ENCODE results near the gene ATAD3C. TPM values are rescaled to one million over a fixed set of nuclear protein-coding genes. Genes with fewer than 3 reads are reported as not detected.

The ATAD3C gene
- total RNA-seq, result 0.05 TPM

GRCh38 chr1:1449099-1449739 lies at the start of gene ATAD3C:
Gene ATAD3C (plus strand): TSS chr1:1449689. CDS start chr1:1450684, 995 bp downstream.

GRCh38 chr1:1406821-1407635 lies 42.5 kb upstream of the ATAD3C start, which contains the start of gene MRPL20:
Gene MRPL20 (minus strand): TSS chr1:1407293. CDS start chr1:1407217, 76 bp downstream.

GRCh38 chr1:1421147-1421906 lies 28.2 kb upstream of the ATAD3C start, which contains the start of gene ANKRD65:
Gene ANKRD65 (minus strand): TSS chr1:1421276. CDS start chr1:1421005, 271 bp downstream.

GRCh38 chr1:1435106-1435903 lies 14.2 kb upstream of the ATAD3C start, which contains the start of gene VWA1:
Gene VWA1 (plus strand): TSS chr1:1435690. CDS start chr1:1435749, 59 bp downstream.

GRCh38 chr1:1471389-1472052 lies 22.0 kb downstream of the ATAD3C start, which contains the start of gene ATAD3B:
Gene ATAD3B (plus strand): TSS chr1:1471765. CDS start chr1:1471885, 120 bp downstream.

GRCh38 chr1:1511533-1512285 lies 62.2 kb downstream of the ATAD3C start, which contains the start of gene ATAD3A:
Gene ATAD3A (plus strand): TSS chr1:1512162. CDS start chr1:1512269, 107 bp downstream.

Other genes with a start within 250 kb of the ATAD3C start
- gene TNFRSF18, start 243.1 kb upstream of the ATAD3C start, total RNA-seq, result not detected
- gene TNFRSF4, start 235.5 kb upstream of the ATAD3C start, total RNA-seq, result 0.22 TPM
- 74.0 TPM for gene SDF4, start 217.7 kb upstream of the ATAD3C start, total RNA-seq
- 18.1 TPM for gene B3GALT6, start 217.5 kb upstream of the ATAD3C start, total RNA-seq
- 2.5 TPM for gene C1QTNF12, start 203.0 kb upstream of the ATAD3C start, total RNA-seq
- gene UBE2J2, start 175.8 kb upstream of the ATAD3C start, total RNA-seq, result 46.0 TPM
- 7.1 TPM for gene SCNN1D, start 169.3 kb upstream of the ATAD3C start, total RNA-seq
- 136 TPM for gene ACAP3, start 141.8 kb upstream of the ATAD3C start, total RNA-seq
- 17.1 TPM for gene PUSL1, start 141.1 kb upstream of the ATAD3C start, total RNA-seq
- gene INTS11, start 125.0 kb upstream of the ATAD3C start, total RNA-seq, result 90.8 TPM
- gene CPTP, start 124.9 kb upstream of the ATAD3C start, total RNA-seq, result 18.3 TPM
- gene TAS1R3, start 118.4 kb upstream of the ATAD3C start, total RNA-seq, result 0.77 TPM
- 57.0 TPM for gene DVL1, start 100.3 kb upstream of the ATAD3C start, total RNA-seq
- gene MXRA8, start 91.1 kb upstream of the ATAD3C start, total RNA-seq, result 127 TPM
- gene AURKAIP1, start 74.5 kb upstream of the ATAD3C start, total RNA-seq, result 47.2 TPM
- gene CCNL2, start 50.4 kb upstream of the ATAD3C start, total RNA-seq, result 314 TPM
- gene MRPL20, start 42.4 kb upstream of the ATAD3C start, total RNA-seq, result 74.5 TPM
- gene ANKRD65, start 28.4 kb upstream of the ATAD3C start, total RNA-seq, result 8.1 TPM
- gene VWA1, start 14.0 kb upstream of the ATAD3C start, total RNA-seq, result 19.8 TPM
- 20.4 TPM for gene ATAD3B, start 22.1 kb downstream of the ATAD3C start, total RNA-seq
- 12.8 TPM for gene ATAD3A, start 62.5 kb downstream of the ATAD3C start, total RNA-seq
- gene TMEM240, start 90.9 kb downstream of the ATAD3C start, total RNA-seq, result 12.0 TPM
- gene SSU72, start 125.2 kb downstream of the ATAD3C start, total RNA-seq, result 58.5 TPM
- 1.9 TPM for gene FNDC10, start 150.4 kb downstream of the ATAD3C start, total RNA-seq
- gene MIB2, start 165.8 kb downstream of the ATAD3C start, total RNA-seq, result 76.8 TPM
- 40.0 TPM for gene MMP23B, start 182.5 kb downstream of the ATAD3C start, total RNA-seq
- 13.7 TPM for gene CDK11B, start 209.3 kb downstream of the ATAD3C start, total RNA-seq
- 81.3 TPM for gene SLC35E2B, start 243.1 kb downstream of the ATAD3C start, total RNA-seq